ENCODE data around the gene KDM2A.

KDM2A gene

GRCh38 chr11:67237574-67237973 lies 118.5 kb downstream of the KDM2A start:
- H3K27ac ChIP-seq (ENCODE audit: poor library complexity, severe bottlenecking): no peak overlapping the region
- no peak for DNase-seq (ENCODE audit: low spot score)
- H3K4me3 ChIP-seq (ENCODE audit: severe bottlenecking): no peak overlapping the region
- no peaks in the 10 kb centered on the region for H3K9me3 ChIP-seq (ENCODE audit: severe bottlenecking)
- no peaks in the 10 kb centered on the region for H3K27me3 ChIP-seq (ENCODE audit: insufficient read depth, poor library complexity, severe bottlenecking)
- TF ChIP-seq, protein P1, sequence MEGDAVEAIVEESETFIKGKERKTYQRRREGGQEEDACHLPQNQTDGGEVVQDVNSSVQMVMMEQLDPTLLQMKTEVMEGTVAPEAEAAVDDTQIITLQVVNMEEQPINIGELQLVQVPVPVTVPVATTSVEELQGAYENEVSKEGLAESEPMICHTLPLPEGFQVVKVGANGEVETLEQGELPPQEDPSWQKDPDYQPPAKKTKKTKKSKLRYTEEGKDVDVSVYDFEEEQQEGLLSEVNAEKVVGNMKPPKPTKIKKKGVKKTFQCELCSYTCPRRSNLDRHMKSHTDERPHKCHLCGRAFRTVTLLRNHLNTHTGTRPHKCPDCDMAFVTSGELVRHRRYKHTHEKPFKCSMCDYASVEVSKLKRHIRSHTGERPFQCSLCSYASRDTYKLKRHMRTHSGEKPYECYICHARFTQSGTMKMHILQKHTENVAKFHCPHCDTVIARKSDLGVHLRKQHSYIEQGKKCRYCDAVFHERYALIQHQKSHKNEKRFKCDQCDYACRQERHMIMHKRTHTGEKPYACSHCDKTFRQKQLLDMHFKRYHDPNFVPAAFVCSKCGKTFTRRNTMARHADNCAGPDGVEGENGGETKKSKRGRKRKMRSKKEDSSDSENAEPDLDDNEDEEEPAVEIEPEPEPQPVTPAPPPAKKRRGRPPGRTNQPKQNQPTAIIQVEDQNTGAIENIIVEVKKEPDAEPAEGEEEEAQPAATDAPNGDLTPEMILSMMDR (IDR thresholded peaks at IDR 0.05; ENCODE audit: poor library complexity, severe bottlenecking): no peak
- H3K36me3 ChIP-seq (ENCODE audit: low read depth): peaks cover 30% of the 10 kb centered on the region
- peaks cover 28% of the 10 kb centered on the region for H3K4me1 ChIP-seq (ENCODE audit: insufficient read depth, poor library complexity, severe bottlenecking)
- ATAC-seq (ENCODE audit: low read depth): no peak

- ATAC-seq (ENCODE audit: low read depth): peak; percentile 4
- H3K36me3 ChIP-seq (ENCODE audit: low read depth): peaks cover 34% of the 10 kb centered on the region
- TF ChIP-seq, protein P1 (IDR thresholded peaks at IDR 0.05; ENCODE audit: poor library complexity, severe bottlenecking): no peak
- no peaks in the 10 kb centered on the region for H3K9me3 ChIP-seq (ENCODE audit: severe bottlenecking)
- H3K4me3 ChIP-seq (ENCODE audit: severe bottlenecking): no peak overlapping the region
- H3K27me3 ChIP-seq (ENCODE audit: insufficient read depth, poor library complexity, severe bottlenecking): no peaks in the 10 kb centered on the region
- H3K27ac ChIP-seq (ENCODE audit: poor library complexity, severe bottlenecking): peak overlapping the region; percentile 64
- H3K4me1 ChIP-seq (ENCODE audit: insufficient read depth, poor library complexity, severe bottlenecking): peaks cover 28% of the 10 kb centered on the region
- DNase-seq (ENCODE audit: low spot score): no peak
These were observed 120.1 kb downstream of the KDM2A start for GRCh38 chr11:67238894-67239782.

DNA sequence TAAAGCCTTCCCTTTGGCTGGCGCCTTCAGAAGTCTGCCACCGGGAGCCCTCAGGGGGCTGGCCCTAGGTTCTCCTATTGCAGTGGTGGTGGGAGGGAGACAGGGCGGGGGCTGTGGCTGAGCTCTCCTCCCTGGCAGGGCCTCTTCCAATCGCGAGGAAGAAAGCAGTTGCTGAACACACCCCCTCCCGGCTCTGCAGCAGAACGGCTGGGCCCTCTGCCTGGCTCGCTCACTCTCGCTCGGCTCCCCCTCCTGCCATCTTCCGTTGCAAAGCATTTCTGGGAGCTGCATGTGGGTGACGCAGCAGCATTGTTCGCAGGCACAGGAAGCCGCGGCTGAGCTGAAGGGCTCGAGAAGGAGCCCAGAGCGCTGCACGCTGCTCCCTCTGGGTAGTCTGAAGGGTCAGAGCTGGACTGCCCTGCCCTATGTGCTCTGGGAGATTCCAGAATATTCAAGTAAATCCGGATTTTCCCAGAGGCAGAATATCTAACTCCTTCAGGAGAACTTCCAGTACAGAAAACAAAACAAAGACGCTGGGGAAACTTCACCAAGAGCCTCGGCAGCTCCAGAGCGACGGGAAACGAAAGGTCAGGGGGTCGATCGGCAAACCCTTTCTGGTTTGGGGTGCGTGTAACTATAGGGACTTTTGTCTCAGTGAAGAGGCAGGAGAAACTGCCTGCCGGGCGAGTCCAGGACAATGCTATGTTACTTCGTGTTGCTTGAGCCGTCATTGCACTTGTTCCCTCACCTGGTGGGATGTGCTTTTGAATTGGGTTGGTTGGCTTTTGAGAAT lies 120.9 kb downstream of the KDM2A start:
- Histone ChIP-seq H3K9me3 (ENCODE audit: severe bottlenecking) (no peaks in the 10 kb centered on the region), H3K27ac (ENCODE audit: poor library complexity, severe bottlenecking) (peak overlapping the region; percentile 64), H3K27me3 (ENCODE audit: insufficient read depth, poor library complexity, severe bottlenecking) (no peaks in the 10 kb centered on the region), H3K4me3 (ENCODE audit: severe bottlenecking) (peak overlapping the region; percentile 47), H3K36me3 (ENCODE audit: low read depth) (peaks cover 35% of the 10 kb centered on the region), H3K4me1 (ENCODE audit: insufficient read depth, poor library complexity, severe bottlenecking) (peaks cover 28% of the 10 kb centered on the region)
- ATAC-seq (ENCODE audit: low read depth): peak; percentile 95
- peak; percentile 99 for DNase-seq (ENCODE audit: low spot score)
- TF ChIP-seq, protein P1 (IDR thresholded peaks at IDR 0.05; ENCODE audit: poor library complexity, severe bottlenecking): no peak

GRCh38 chr11:67240576-67241389 lies 121.7 kb downstream of the KDM2A start:
- no peak for DNase-seq (ENCODE audit: low spot score)

More at GRCh38 chr11:67240576-67241389, 121.7 kb downstream of the KDM2A start:
- H3K36me3 ChIP-seq (ENCODE audit: low read depth): peaks cover 44% of the 10 kb centered on the region
- H3K4me1 ChIP-seq (ENCODE audit: insufficient read depth, poor library complexity, severe bottlenecking): peaks cover 28% of the 10 kb centered on the region
- H3K27me3 ChIP-seq (ENCODE audit: insufficient read depth, poor library complexity, severe bottlenecking): no peaks in the 10 kb centered on the region
- peak; percentile 11 for ATAC-seq (ENCODE audit: low read depth)
- peak overlapping the region; percentile 64 for H3K27ac ChIP-seq (ENCODE audit: poor library complexity, severe bottlenecking)
- peak overlapping the region; percentile 47 for H3K4me3 ChIP-seq (ENCODE audit: severe bottlenecking)
- no peaks in the 10 kb centered on the region for H3K9me3 ChIP-seq (ENCODE audit: severe bottlenecking)
- TF ChIP-seq, protein P1 (IDR thresholded peaks at IDR 0.05; ENCODE audit: poor library complexity, severe bottlenecking): no peak

Data from RWPE2 (cell line).